Measurements from ENCODE around the gene ENGASE.

Gene ENGASE

DNA sequence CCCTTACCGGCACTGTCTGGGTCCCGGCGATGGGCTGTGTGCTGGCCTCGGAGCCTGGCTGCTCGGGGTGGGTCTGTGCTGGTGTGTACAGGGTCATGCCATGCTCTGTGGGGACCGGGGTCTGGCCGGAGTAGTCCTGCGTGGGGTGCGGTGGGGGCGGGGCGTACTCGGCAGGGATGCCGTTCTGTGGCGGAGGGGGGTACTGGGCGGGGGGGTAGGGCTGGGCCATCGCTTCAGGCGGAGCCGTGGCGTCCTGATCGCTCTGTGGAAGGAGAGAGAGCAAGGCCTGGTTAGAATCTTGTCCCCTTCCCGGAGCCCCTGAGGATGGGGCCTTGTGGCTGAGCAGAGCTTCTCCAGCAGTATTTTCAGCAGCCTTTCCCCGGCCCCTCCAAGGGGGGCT, 40.9 kb downstream of the ENGASE start:
- DNase-seq (ENCODE audit: low spot score), result no peak

- no peak for DNase-seq (ENCODE audit: low spot score)
Measured at GRCh38 chr17:79116575-79117368, 42.1 kb downstream of the ENGASE start.

DNA sequence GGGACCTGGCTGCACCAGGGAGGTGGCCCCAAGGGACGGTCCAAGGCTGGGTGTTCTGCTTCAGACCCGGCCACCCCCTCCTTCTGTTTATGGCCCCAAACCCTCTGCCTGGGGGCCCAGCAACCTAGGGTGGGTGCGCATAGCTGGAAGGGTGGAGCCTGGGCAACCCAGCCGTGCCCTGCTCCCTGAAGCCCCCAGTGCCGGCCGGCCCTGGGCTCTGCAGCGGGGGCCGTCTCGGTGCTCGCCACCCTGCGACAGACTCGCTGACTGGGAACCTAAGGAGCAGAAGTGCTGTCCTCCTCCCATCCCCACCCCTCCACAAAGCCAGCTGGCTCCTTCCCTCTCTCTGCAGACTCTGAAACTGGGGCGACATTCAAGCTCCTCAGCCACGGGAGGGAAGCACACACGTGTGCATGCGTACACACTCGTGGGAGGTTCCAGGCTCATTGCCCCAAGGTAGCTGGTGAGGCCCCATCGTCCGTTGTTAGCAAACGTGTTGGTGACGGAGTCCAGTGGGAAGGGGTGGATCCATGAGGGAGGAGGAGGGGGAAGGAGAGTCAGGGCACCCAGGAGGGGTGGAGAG, 43.4 kb downstream of the ENGASE start:
- no peak for DNase-seq (ENCODE audit: low spot score)

DNA sequence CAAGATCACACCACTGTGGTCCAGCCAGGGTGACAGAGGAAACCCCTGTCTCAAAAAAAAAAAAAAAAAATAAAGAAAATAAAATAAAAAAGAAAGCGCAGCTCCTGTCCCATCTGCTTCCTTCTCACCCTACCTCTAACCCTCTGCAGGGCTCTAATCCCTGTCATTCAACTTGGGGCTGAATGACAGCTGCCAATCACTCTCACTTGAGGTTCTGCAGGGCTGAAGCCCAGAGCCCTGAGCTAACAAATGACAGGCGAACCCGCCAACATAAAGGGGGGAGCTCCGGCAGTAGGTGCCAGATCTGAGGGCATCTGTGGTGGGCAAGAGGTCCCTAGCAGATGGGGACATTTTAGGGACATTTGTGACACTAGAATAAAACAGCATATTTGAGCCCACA, 44.3 kb downstream of the ENGASE start:
- DNase-seq (ENCODE audit: low spot score), result no peak

GRCh38 chr17:79120259-79120658, 45.6 kb downstream of the ENGASE start:
- no peak for DNase-seq (ENCODE audit: low spot score)

DNA sequence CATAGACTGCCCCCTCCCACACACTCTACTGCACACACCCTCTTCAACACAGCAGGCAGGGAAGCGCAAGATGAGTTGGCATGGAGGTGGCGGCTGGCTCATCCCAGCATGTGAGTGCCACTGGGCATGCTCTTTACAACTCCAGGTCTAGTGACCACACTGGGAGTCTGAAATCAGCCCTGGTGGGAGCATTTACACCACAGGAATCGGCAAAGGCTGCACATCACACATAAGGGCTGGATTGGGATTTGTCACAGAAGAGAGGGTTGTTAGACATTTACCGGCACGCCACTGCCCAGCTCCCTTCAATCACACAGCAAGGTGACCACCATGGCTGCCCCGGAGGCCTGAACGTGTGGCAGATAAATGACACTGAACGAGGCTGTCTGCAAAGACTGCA, 49.4 kb downstream of the ENGASE start:
- DNase-seq (ENCODE audit: low spot score), result no peak

DNA sequence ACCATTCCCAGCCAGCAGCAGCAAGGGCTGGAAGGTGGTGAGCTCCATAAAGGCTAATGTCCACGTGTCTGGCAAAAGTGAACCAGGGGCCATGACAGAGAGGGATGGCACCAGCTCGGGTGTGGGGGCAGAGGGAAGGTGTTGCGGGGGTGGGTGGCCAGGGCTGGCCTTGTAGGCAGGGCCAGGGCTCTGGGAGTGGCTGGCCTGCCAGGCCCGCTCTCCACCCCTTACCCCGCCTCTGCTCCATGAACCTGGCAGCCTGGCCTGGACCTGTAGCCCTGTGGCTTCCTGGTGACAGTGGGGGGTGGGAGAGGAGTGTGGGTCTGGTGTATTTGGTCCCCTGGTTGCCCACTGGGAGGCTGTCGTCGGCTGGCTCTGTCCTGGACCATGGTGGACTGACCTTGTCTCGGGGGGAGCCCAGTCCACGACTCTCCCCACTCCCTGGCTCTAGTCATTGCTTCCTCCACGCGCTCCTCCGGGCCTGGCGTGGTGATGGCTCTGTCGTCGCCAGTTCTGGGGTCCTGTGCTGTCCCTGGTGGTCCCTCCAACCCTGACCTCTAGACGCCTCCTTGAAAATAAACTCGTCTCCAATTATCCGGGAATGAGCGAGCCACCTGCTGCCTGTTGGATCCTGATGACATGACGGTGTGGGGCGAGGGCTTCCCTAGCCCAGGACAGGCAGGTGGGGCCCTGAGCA, 50.0 kb downstream of the ENGASE start:
- DNase-seq (ENCODE audit: low spot score), result no peak

DNA sequence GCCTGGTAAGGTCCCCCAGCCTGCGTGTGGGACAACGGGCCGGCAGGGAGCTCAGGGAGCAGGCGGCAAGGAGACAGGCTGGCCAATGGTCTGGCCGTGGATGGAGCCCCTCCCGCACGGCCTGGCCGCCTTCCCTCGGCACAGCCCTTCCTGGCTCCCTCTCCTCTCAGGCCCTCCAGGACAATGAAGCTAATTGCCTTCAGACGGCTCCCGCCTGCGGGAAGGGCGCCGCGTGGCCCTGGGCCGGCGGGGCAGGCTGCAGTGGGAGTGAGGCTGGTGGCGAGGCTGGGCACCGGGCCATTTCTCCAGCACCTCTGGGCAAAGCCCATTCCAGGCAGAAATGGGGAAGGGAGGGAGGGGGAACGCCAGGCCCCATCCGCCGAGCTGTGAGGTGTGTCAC, 50.9 kb downstream of the ENGASE start:
- no peak for DNase-seq (ENCODE audit: low spot score)

- no peak for DNase-seq (ENCODE audit: low spot score)
Measured at GRCh38 chr17:79126139-79126538, 51.5 kb downstream of the ENGASE start.

- DNase-seq (ENCODE audit: low spot score), result no peak
Measured at GRCh38 chr17:79127534-79128135, 53.0 kb downstream of the ENGASE start.

- DNase-seq (ENCODE audit: low spot score), result no peak
Measured at GRCh38 chr17:79129523-79129922, 54.9 kb downstream of the ENGASE start.

- DNase-seq (ENCODE audit: low spot score), result no peak
Measured at GRCh38 chr17:79130536-79131273, 56.1 kb downstream of the ENGASE start.

- DNase-seq (ENCODE audit: low spot score), result no peak
Measured at GRCh38 chr17:79131274-79131635, 56.6 kb downstream of the ENGASE start.

DNA sequence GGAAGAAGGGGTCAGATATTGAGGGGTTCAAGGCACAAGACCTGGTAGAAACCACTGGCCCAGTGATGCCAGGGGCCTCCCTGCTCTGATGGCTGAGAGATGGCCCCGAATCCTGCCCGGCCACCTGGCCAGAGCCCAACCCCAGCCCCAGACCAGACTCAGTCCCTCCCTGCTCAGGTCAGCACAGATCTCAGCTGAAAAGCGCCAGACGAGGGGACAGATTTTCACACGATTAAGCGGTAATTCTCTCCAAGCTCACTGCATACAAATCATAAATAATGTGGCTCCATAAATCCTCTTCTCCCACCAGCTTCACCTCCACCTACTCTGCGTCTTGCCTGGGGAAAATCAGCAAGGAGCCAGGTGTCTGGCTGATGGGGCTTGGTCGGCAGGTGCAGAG, 57.1 kb downstream of the ENGASE start:
- DNase-seq (ENCODE audit: low spot score), result no peak

DNA sequence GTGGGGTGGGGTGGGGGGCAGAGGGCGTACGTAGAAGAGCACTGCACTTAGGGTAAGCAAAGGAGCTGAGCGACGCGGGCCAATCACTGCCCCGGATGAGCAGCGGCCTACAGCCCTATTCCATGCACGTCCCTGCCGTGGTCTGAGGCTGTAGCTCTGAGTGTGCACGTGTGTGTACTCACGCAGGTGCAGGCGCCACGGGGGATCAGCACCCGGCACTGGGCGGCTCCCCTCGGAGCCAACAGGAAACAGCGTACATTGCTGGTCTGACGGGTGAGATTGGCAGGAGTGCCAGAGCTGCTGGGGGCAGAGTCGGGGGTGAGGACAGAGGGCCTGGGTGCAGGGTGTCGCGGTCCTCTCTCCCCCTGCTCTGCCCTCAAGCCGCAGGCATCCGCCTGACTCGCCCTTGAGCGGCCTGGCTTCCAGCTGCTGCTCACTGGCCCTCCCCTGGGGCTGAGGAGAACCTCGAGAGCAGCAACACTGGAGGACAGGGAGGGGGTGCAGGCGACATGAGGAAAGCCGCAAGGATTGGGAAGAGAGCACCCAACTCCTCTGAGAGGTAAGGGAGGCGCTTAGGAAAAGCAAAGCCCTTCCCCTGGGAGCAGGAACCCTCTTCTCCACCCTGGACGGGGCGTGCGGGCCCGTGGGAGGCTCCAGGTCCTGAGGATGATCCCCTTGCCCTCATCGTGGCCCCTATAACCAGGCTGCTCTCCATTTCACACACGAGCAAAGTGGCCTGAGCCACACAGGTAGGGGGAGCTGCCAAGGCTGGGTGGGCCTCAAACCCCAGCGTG, 57.8 kb downstream of the ENGASE start:
- no peak for DNase-seq (ENCODE audit: low spot score)

DNA sequence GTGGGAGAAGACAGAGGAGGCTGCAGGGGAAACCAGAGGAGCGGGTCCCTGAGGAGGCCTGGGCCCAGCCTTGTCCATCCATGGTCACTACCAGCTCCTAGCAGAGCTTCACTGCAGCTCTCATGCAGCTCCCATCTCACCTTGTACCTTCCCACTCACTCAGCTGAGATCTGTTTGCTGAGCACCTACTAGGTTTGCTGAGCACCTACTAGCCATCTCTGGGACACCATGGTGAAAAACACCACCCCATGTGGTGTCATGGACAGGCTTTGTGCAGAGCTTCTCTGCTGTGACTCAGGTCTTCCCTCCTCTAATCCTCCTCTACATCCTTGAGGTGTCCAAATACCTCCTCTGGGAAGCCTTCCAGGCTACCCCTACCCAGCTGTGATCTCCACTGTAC, 58.6 kb downstream of the ENGASE start:
- no peak for DNase-seq (ENCODE audit: low spot score)

- DNase-seq (ENCODE audit: low spot score), result no peak
Measured at GRCh38 chr17:79133985-79134384, 59.4 kb downstream of the ENGASE start.

DNA sequence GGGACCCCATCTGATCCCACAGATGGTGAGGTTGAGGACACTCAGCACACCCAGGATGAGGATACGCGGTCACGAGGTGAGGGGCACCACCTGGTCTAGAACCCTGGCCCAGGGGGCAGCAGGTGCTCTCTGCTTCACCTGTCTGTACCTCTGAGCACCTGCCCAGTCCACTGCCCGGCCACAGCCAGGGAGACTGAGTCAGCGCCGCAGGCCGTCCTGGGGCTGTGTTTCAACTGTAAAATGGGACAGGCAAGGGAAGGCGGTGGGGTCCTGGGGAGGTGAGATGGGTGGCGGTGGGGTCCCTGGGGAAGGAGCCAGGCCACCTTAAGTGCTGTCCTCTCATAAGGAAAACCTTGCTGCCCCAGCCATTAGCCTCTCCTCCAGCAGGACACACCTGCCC, 60.4 kb downstream of the ENGASE start:
- DNase-seq (ENCODE audit: low spot score), result no peak

DNA sequence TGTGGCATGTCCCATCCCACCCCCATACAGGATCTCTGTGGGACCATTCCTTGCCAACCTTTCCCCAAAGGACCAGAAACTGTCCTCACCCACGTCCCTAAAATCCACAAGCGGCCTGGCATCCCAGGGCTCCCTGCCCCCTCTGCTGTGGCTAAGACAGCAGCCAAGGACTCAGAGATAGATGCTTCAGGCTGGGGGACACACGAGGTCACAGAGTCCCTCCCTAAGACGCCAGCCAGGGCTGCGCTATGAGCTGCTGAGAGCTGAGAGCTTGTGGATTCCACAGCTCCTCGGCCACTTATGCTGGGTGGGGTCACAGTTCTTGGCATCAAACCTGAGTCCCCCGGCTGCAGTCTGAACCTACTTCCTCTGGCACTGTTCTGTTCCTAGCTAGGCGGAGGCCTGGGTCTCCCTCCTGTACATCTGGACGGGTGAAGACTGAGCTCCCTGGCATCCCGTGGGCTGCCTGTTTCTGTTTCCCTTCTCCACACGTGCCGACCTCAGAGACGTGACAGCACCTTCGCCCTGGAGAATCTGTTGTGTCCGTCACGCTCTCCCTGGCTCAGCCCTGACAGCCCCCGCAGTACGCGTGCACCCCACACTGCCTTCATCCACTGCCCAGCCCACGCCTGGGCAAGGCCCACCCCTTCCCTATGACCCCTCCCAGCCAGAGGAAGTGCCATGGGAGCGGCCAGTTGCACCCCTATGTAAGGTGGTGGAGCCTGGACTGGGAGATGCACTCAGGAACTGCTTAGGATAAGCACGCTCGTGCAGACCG, 61.2 kb downstream of the ENGASE start:
- no peak for DNase-seq (ENCODE audit: low spot score)
